HepG2 (cell line): ENCODE measurements around the gene TACC3. TPM values are rescaled to one million over a fixed set of nuclear protein-coding genes. Genes with fewer than 3 reads are reported as not detected.

ENCODE experiments used
- CBX1 ChIP-seq: IDR thresholded peaks from one replicate; pipeline ENCODE4 v1.6.1; 2016; ENCODE audit warnings: antibody characterized with exemption, low read depth
- DNMT1 ChIP-seq: sonication (generic); formaldehyde crosslinking; IDR thresholded peaks from 2 replicates; pipeline ENCODE4 v1.5.1; 2020; ENCODE audit warnings: mild to moderate bottlenecking, missing genetic modification reagents
- GFI1 ChIP-seq: sonication (generic); formaldehyde crosslinking; IDR thresholded peaks from 2 replicates; pipeline ENCODE4 v1.5.0; 2020; ENCODE audit warnings: missing genetic modification reagents, mild to moderate bottlenecking, borderline replicate concordance
- GLI4 ChIP-seq: sonication (generic); formaldehyde crosslinking; IDR thresholded peaks from 2 replicates; pipeline ENCODE4 v1.5.1; 2020; ENCODE audit warnings: missing genetic modification reagents, mild to moderate bottlenecking, moderate library complexity, borderline replicate concordance
- HIVEP1 ChIP-seq: sonication (generic); formaldehyde crosslinking; IDR thresholded peaks from 2 replicates; pipeline ENCODE4 v1.4.0; 2020; ENCODE audit warnings: mild to moderate bottlenecking, missing genetic modification reagents
- HNF4A ChIP-seq: sonication (generic); formaldehyde crosslinking; IDR thresholded peaks from 2 replicates; pipeline ENCODE4 v1.4.0; 2020; ENCODE audit warnings: missing genetic modification reagents
- HOXD1 ChIP-seq: sonication (generic); formaldehyde crosslinking; IDR thresholded peaks from 2 replicates; pipeline ENCODE4 v1.5.0; 2020; ENCODE audit warnings: missing genetic modification reagents
- NR1H2 ChIP-seq: sonication (generic); formaldehyde crosslinking; IDR thresholded peaks from 2 replicates; pipeline ENCODE4 v1.8.1; 2022; ENCODE audit warnings: low read depth, missing genetic modification reagents, borderline replicate concordance
- RBM22 ChIP-seq: fragments of 200-400 bp; formaldehyde crosslinking; optimal IDR thresholded peaks from 2 replicates; pipeline ENCODE3; 2017; ENCODE audit warnings: mild to moderate bottlenecking, low read length, moderate library complexity
- RBM39 ChIP-seq: fragments of 200-400 bp; formaldehyde crosslinking; IDR thresholded peaks from one replicate; pipeline ENCODE4 v1.6.1; 2018; ENCODE audit warnings: antibody characterized with exemption, mild to moderate bottlenecking, low read depth, low read length; ENCODE audit not compliant: poor library complexity, severe bottlenecking
- RFX1 ChIP-seq: fragments of 450-650 bp; IDR thresholded peaks from 2 replicates; pipeline ENCODE4 v1.6.1; 2017
- RFXANK ChIP-seq: IDR thresholded peaks from 2 replicates; pipeline ENCODE4 v1.6.1; 2016
- RORA ChIP-seq: sonication (generic); formaldehyde crosslinking; IDR thresholded peaks from 2 replicates; pipeline ENCODE4 v1.5.0; 2020; ENCODE audit warnings: mild to moderate bottlenecking, missing genetic modification reagents, moderate library complexity
- SOX13 ChIP-seq, 3 experiments: fragments of 450-650 bp in 1 of 3; sonication (generic) in 1 of 3; formaldehyde crosslinking in 1 of 3; IDR thresholded peaks in 2 of 3; conservative IDR thresholded peaks in 1 of 3; 2 replicates each; pipeline versions ENCODE4 v1.5.0 to v1.6.1; 2016 to 2020; ENCODE audit warnings: antibody characterized with exemption in 1 of 3, mild to moderate bottlenecking in 1 of 3, missing compliant biosample characterization in 1 of 3, missing genetic modification reagents in 1 of 3, moderate library complexity in 1 of 3
- ZFAT ChIP-seq: sonication (generic); formaldehyde crosslinking; conservative IDR thresholded peaks from 2 replicates; pipeline ENCODE4 v1.8.1; 2023; ENCODE audit warnings: missing genetic modification reagents, inconsistent platforms
- ZFP36 ChIP-seq: fragments of 150-350 bp; IDR thresholded peaks from 2 replicates; pipeline ENCODE4 v1.6.1; 2018; ENCODE audit warnings: borderline replicate concordance, low read length, low read depth; ENCODE audit not compliant: partially characterized antibody
- ZNF121 ChIP-seq: sonication (generic); formaldehyde crosslinking; IDR thresholded peaks from 2 replicates; pipeline ENCODE4 v1.5.0; 2020; ENCODE audit warnings: mild to moderate bottlenecking, missing genetic modification reagents
- ZNF253 ChIP-seq: sonication (generic); formaldehyde crosslinking; IDR thresholded peaks from 2 replicates; pipeline ENCODE4 v1.8.0; 2022; ENCODE audit warnings: mild to moderate bottlenecking, missing genetic modification reagents, borderline replicate concordance
- ZNF260 ChIP-seq: sonication (generic); formaldehyde crosslinking; IDR thresholded peaks from 2 replicates; pipeline ENCODE4 v1.4.0; 2020; ENCODE audit warnings: missing genetic modification reagents, low read depth, mild to moderate bottlenecking, borderline replicate concordance
- ZNF326 ChIP-seq: sonication (generic); formaldehyde crosslinking; IDR thresholded peaks from 2 replicates; pipeline ENCODE4 v1.4.0; 2020; ENCODE audit warnings: missing genetic modification reagents, borderline replicate concordance
- ZNF629 ChIP-seq: sonication (generic); formaldehyde crosslinking; conservative IDR thresholded peaks from 2 replicates; pipeline ENCODE4 v1.5.0; 2020; ENCODE audit warnings: missing genetic modification reagents
- ZNF768 ChIP-seq: sonication (generic); formaldehyde crosslinking; IDR thresholded peaks from 2 replicates; pipeline ENCODE4 v1.4.0; 2020; ENCODE audit warnings: missing genetic modification reagents
- ZNF788 ChIP-seq: sonication (generic); formaldehyde crosslinking; IDR thresholded peaks from 2 replicates; pipeline ENCODE4 v1.5.0; 2020; ENCODE audit warnings: mild to moderate bottlenecking, missing genetic modification reagents, borderline replicate concordance
- ZNF891 ChIP-seq: sonication (generic); formaldehyde crosslinking; IDR thresholded peaks from 2 replicates; pipeline ENCODE4 v1.5.0; 2020; ENCODE audit warnings: mild to moderate bottlenecking, missing genetic modification reagents
- polyA plus RNA-seq, 8 experiments: library from polyadenylated mRNA; depleted of rRNA in 3 of 8; stranded (reverse) in 7 of 8; unstranded in 1 of 8; fragments of >200 nt; fragmentation: Illumina TruSeq in 4 of 8; extraction: Trizol in 4 of 8; gene quantifications; 2 replicates each; pipeline versions ENCODE4 v1.2.1 to v1.2.3, GENCODE V29; 2011 to 2016; ENCODE audit warnings: low read depth in 4 of 8, missing spikeins in 1 of 8, mixed read lengths in 1 of 8; ENCODE audit not compliant: insufficient read depth in 1 of 8
- total RNA-seq, 5 experiments: library from RNA; depleted of rRNA; stranded (reverse); fragments of >200 nt; fragmentation: Illumina TruSeq; extraction: Trizol; gene quantifications; 2 replicates each; pipeline ENCODE4 v1.2.3, GENCODE V29; 2016; ENCODE audit warnings: low read depth in 1 of 5
- TF ChIP-seq, protein P1 (sequence below): sonication (generic); formaldehyde crosslinking; IDR thresholded peaks from 2 replicates; pipeline ENCODE4 v1.4.0; 2020; ENCODE audit warnings: missing genetic modification reagents, mild to moderate bottlenecking, borderline replicate concordance
- TF ChIP-seq, protein P2 (sequence below): sonication (generic); formaldehyde crosslinking; IDR thresholded peaks from 2 replicates; pipeline ENCODE4 v1.4.0; 2020; ENCODE audit warnings: missing genetic modification reagents, borderline replicate concordance

TACC3 gene
- total and polyA plus RNA-seq, 2 of the 13 experiments (the other 11 are each of a cell fraction or from before 2014, with no cell fraction given): 20.3 to 21.2 TPM

DNA sequence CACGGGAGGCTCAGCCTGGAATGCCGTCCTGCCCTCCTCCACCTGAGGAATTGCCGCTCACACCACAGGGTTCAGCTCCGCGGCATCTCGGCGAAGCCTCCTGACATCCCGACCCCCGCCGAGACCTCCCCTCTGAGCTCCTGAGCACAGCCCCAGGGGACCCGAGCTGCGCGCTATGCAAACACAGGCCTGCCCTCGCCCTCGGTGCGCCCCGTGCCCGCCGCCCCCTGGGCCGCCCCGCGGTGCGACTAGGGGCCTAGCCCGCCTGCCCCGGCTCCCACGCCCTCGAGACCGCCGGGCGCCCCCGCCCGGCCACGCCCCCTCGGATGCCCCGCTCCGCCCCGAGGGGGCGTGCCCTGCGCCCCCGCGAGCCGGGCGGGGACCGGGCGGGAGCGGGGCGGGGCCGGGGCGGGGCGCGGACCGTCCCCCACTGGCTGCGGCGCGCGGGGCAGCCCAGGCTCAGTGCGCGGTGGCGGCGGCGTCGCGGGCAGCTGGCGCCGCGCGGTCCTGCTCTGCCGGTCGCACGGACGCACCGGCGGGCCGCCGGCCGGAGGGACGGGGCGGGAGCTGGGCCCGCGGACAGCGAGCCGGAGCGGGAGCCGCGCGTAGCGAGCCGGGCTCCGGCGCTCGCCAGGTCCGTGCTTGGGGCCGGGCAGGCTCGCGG lies 71.6 kb downstream of the TACC3 start, which contains the start of gene FGFR3 (continued):
- TF ChIP-seq, protein P1, sequence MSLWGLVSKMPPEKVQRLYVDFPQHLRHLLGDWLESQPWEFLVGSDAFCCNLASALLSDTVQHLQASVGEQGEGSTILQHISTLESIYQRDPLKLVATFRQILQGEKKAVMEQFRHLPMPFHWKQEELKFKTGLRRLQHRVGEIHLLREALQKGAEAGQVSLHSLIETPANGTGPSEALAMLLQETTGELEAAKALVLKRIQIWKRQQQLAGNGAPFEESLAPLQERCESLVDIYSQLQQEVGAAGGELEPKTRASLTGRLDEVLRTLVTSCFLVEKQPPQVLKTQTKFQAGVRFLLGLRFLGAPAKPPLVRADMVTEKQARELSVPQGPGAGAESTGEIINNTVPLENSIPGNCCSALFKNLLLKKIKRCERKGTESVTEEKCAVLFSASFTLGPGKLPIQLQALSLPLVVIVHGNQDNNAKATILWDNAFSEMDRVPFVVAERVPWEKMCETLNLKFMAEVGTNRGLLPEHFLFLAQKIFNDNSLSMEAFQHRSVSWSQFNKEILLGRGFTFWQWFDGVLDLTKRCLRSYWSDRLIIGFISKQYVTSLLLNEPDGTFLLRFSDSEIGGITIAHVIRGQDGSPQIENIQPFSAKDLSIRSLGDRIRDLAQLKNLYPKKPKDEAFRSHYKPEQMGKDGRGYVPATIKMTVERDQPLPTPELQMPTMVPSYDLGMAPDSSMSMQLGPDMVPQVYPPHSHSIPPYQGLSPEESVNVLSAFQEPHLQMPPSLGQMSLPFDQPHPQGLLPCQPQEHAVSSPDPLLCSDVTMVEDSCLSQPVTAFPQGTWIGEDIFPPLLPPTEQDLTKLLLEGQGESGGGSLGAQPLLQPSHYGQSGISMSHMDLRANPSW (CRISPR knock-in tag): no peak
- TF ChIP-seq ZNF253 (CRISPR knock-in tag) (0 out of 2 replicates have a peak, but pooled peaks have one; percentile 7), HNF4A (no peak), ZNF260 (CRISPR knock-in tag) (no peak), GLI4 (CRISPR knock-in tag) (no peak), ZNF121 (0 out of 2 replicates have a peak, but pooled peaks have one; percentile 7), GFI1 (CRISPR knock-in tag) (no peak), RFXANK (CRISPR knock-in tag) (no peak), RORA (CRISPR knock-in tag) (no peak), HOXD1 (CRISPR knock-in tag) (0 out of 2 replicates have a peak, but pooled peaks have one; percentile 50), ZFP36 (no peak), ZNF629 (CRISPR knock-in tag) (no peak), RFX1 (no peak), CBX1 (no peak), DNMT1 (CRISPR knock-in tag) (no peak), ZNF326 (CRISPR knock-in tag) (no peak), HIVEP1 (CRISPR knock-in tag) (no peak), NR1H2 (no peak), RBM22 (no peak), ZNF788 (CRISPR knock-in tag) (no peak), RBM39 (no peak), ZFAT (CRISPR knock-in tag) (no peak), ZNF768 (CRISPR knock-in tag) (peak; percentile 6; the same call in 1 of the 2 replicates), SOX13 (IDR thresholded peaks at IDR 0.05) (no peak), SOX13 (CRISPR knock-in tag; conservative IDR thresholded peaks at IDR 0.05 in 1 of 2, IDR thresholded peaks at IDR 0.05 in 1 of 2) (no peak), ZNF891 (no peak)
- TF ChIP-seq, protein P2, sequence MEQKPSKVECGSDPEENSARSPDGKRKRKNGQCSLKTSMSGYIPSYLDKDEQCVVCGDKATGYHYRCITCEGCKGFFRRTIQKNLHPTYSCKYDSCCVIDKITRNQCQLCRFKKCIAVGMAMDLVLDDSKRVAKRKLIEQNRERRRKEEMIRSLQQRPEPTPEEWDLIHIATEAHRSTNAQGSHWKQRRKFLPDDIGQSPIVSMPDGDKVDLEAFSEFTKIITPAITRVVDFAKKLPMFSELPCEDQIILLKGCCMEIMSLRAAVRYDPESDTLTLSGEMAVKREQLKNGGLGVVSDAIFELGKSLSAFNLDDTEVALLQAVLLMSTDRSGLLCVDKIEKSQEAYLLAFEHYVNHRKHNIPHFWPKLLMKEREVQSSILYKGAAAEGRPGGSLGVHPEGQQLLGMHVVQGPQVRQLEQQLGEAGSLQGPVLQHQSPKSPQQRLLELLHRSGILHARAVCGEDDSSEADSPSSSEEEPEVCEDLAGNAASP (CRISPR knock-in tag): no peak
